Panc1 (cell line): ENCODE data around the gene TWF1. TPM values are rescaled to one million over a fixed set of nuclear protein-coding genes. Genes with fewer than 3 reads are reported as not detected.

ENCODE experiments used
- ATAC-seq: fragments of 200-7000 bp; cut with Tn5 transposase; 2 replicates; pipeline ENCODE4 v1.9.1; 2020; ENCODE audit warnings: mild to moderate bottlenecking, moderate library complexity
- Bru-seq: library from RNA; stranded (reverse); fragments of 400-500 nt; gene quantifications from one replicate; lab custom pipeline; 2021; lab: Mats Ljungman, UMichigan
- BruChase-seq, 2 experiments: library from RNA; stranded (reverse); fragments of 400-500 nt; gene quantifications; one replicate each; lab custom pipeline; 2021; lab: Mats Ljungman, UMichigan
- BruUV-seq: library from RNA; stranded (reverse); fragments of 400-500 nt; replicated peaks from 2 replicates; lab custom pipeline; 2021; lab: Mats Ljungman, UMichigan
- CTCF ChIA-PET: fragments of 300-600 bp; sonication (Branson Sonifier 250); formaldehyde crosslinking; loops from one replicate; lab custom pipeline; 2022; ENCODE audit warnings: antibody characterized with exemption; lab: Charles Lee
- POLR2A ChIA-PET: fragments of 300-600 bp; sonication (Branson Sonifier 250); formaldehyde crosslinking; loops from one replicate; lab custom pipeline; 2022; ENCODE audit warnings: antibody characterized with exemption; lab: Charles Lee
- DNase-seq: peaks from one replicate; pipeline ENCODE4 v3.0.0-alpha.2; 2010; ENCODE audit warnings: low read depth, low spot score
- H3K27ac ChIP-seq: 2 replicates; pipeline ENCODE4 v1.5.1; 2011; ENCODE audit warnings: mild to moderate bottlenecking, low read length, inconsistent platforms
- H3K27me3 ChIP-seq: fragments of 200-500 bp; sonication (Bioruptor generic); 2 replicates; pipeline ENCODE4 v1.6.0; 2014; ENCODE audit warnings: low read length, inconsistent platforms; ENCODE audit not compliant: control insufficient read depth, insufficient read depth
- H3K36me3 ChIP-seq: fragments of 200-500 bp; sonication (Bioruptor generic); 2 replicates; pipeline ENCODE4 v1.5.1; 2014; ENCODE audit warnings: inconsistent platforms, mild to moderate bottlenecking, low read length, moderate library complexity; ENCODE audit not compliant: control insufficient read depth, insufficient read depth
- H3K4me1 ChIP-seq: 2 replicates; pipeline ENCODE4 v1.5.1; 2011; ENCODE audit warnings: inconsistent platforms, mild to moderate bottlenecking, low read length, moderate library complexity; ENCODE audit not compliant: control insufficient read depth, insufficient read depth
- H3K4me3 ChIP-seq, 2 experiments: 2 replicates each; pipeline ENCODE4 v1.5.1; 2011 to 2012; ENCODE audit warnings: low read depth in 2 of 2, low read length in 2 of 2, mild to moderate bottlenecking in 2 of 2, inconsistent platforms in 1 of 2, moderate library complexity in 1 of 2
- H3K9me3 ChIP-seq: fragments of 200-500 bp; sonication (Bioruptor generic); 2 replicates; pipeline ENCODE4 v1.5.1; 2014; ENCODE audit warnings: low read depth, mild to moderate bottlenecking, inconsistent platforms, low read length, moderate library complexity; ENCODE audit not compliant: control insufficient read depth, insufficient read depth
- POLR2AphosphoS5 ChIP-seq: IDR thresholded peaks from 2 replicates; pipeline ENCODE4 v1.6.1; 2012; ENCODE audit warnings: mild to moderate bottlenecking, low read depth, low read length, moderate library complexity
- SIN3A ChIP-seq: IDR thresholded peaks from 2 replicates; pipeline ENCODE4 v1.6.1; 2012; ENCODE audit warnings: low read depth, mild to moderate bottlenecking, low read length, moderate library complexity, borderline replicate concordance; ENCODE audit not compliant: insufficient read depth
- TCF7L2 ChIP-seq: IDR thresholded peaks from 2 replicates; pipeline ENCODE4 v1.6.1; 2011; ENCODE audit warnings: mild to moderate bottlenecking, low read depth, low read length, inconsistent platforms
- in situ Hi-C: cut with HindIII; loops from 2 replicates; pipeline ENCODE4 v1.10.0; 2016; ENCODE audit warnings: low sequenced_read_pairs, low pct_unique_long_range_greater_than_20kb
- intact Hi-C: fragments of 100-400 bp; cut with micrococcal nuclease; formaldehyde crosslinking; loops from one replicate; pipeline ENCODE4 v1.10.0; 2022; ENCODE audit not compliant: unreplicated experiment
- long read RNA-seq: library from polyadenylated mRNA; unstranded; transcript quantifications from one replicate; pipeline ENCODE4 v2.0.0, GENCODE V29; 2021; ENCODE audit not compliant: unreplicated experiment
- polyA plus RNA-seq: library from polyadenylated mRNA; unstranded; fragments of >200 nt; gene quantifications from one replicate; pipeline ENCODE4 v1.2.1, GENCODE V29; 2012; ENCODE audit warnings: missing spikeins; ENCODE audit not compliant: insufficient read length
- total RNA-seq: library from RNA; stranded (reverse); gene quantifications from one replicate; pipeline ENCODE4 v1.2.1, GENCODE V29; 2021; ENCODE audit not compliant: unreplicated experiment
- TF ChIP-seq, protein P1 (sequence below): fragments of 450-650 bp; IDR thresholded peaks from 2 replicates; pipeline ENCODE4 v1.5.1; 2017; ENCODE audit warnings: mild to moderate bottlenecking
- TF ChIP-seq, protein P2 (sequence below), 2 experiments: IDR thresholded peaks; 2 replicates each; pipeline ENCODE4 v1.6.1; 2011 to 2012; ENCODE audit warnings: low read depth in 2 of 2, control low read depth in 1 of 2, low read length in 1 of 2, mild to moderate bottlenecking in 1 of 2, moderate library complexity in 1 of 2; ENCODE audit not compliant: insufficient read depth in 1 of 2

Gene TWF1
- 103 TPM for total RNA-seq
- polyA plus RNA-seq: 47.6 TPM
- Bru-seq, nascent RNA: percentile 91 among the genes with signal in this experiment
- percentile 96 among the genes with signal in this experiment for BruChase-seq, experiment 1, labeled RNA remaining after a 2-hour chase
- percentile 99 among the genes with signal in this experiment for BruChase-seq, experiment 2, labeled RNA remaining after a 6-hour chase
- long read RNA-seq, transcript TWF1-201 (9 exons, 3,045 nt): major isoform, 311 of 350 reads
- long read RNA-seq, partial matches to known transcripts: 22 of 350 reads
- long read RNA-seq, other reads (novel, unspliced or antisense): 14 of 350 reads

DNA sequence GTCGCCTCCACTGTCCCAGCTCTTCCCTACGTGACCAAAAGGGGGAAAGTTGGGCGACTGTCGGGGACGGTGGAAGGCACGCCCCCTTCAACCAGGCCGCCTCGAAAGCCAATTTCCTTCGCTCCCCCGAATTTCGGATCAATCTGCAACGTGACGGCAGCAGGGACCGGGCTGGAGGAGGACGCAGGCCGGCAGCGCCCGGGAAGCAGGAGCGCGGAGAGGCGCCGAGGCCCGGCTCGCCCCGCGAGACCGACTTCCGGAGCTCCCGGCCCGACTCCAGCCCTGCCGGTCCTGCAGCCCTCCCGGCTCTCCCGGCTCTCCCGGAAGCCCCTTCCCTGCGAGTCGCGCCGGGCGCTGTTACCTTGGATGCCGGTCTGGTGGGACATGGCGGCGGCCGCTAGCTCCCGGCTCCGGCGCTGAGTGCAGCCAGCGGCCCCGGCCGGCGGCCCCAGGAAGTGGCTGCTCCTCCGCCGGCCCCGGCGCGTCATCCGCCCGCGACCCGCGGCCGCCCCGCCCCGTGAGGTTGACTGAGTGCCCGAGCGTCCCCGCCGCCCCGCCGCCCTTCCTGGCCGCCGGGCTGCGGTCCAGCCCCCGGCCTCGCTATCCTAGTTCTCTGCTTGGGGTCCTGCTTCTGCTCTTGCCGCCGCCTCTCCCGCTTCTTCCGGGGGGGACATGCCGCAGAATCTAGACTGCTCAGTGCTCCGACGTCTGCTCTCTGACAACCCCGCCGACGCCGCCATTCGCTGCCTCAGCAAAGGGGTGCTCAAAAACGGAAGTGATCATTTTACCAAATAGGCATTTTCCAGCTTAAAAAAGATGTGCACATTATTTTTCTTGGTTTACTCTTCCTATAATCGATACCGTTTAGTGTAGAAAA, at the start of gene TWF1:
Gene TWF1, minus strand, starts transcription at position 458 of the 877 bp plus-strand sequence. Its CDS starts 72 bp downstream, at position 386.
- in situ Hi-C loops (no loop called here), intact Hi-C loops (no loop called here)
- peak within 1 kb of the TSS; percentile 95 to 98 for H3K4me3 ChIP-seq
- TF ChIP-seq SIN3A (peak; percentile 81; the same call in 1 of the 2 replicates), TCF7L2 (no peak), POLR2AphosphoS5 (peak; percentile 73)
- TF ChIP-seq, protein P1, sequence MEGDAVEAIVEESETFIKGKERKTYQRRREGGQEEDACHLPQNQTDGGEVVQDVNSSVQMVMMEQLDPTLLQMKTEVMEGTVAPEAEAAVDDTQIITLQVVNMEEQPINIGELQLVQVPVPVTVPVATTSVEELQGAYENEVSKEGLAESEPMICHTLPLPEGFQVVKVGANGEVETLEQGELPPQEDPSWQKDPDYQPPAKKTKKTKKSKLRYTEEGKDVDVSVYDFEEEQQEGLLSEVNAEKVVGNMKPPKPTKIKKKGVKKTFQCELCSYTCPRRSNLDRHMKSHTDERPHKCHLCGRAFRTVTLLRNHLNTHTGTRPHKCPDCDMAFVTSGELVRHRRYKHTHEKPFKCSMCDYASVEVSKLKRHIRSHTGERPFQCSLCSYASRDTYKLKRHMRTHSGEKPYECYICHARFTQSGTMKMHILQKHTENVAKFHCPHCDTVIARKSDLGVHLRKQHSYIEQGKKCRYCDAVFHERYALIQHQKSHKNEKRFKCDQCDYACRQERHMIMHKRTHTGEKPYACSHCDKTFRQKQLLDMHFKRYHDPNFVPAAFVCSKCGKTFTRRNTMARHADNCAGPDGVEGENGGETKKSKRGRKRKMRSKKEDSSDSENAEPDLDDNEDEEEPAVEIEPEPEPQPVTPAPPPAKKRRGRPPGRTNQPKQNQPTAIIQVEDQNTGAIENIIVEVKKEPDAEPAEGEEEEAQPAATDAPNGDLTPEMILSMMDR: peak; percentile 30; the same call in 1 of the 2 replicates
- TF ChIP-seq, protein P2, sequence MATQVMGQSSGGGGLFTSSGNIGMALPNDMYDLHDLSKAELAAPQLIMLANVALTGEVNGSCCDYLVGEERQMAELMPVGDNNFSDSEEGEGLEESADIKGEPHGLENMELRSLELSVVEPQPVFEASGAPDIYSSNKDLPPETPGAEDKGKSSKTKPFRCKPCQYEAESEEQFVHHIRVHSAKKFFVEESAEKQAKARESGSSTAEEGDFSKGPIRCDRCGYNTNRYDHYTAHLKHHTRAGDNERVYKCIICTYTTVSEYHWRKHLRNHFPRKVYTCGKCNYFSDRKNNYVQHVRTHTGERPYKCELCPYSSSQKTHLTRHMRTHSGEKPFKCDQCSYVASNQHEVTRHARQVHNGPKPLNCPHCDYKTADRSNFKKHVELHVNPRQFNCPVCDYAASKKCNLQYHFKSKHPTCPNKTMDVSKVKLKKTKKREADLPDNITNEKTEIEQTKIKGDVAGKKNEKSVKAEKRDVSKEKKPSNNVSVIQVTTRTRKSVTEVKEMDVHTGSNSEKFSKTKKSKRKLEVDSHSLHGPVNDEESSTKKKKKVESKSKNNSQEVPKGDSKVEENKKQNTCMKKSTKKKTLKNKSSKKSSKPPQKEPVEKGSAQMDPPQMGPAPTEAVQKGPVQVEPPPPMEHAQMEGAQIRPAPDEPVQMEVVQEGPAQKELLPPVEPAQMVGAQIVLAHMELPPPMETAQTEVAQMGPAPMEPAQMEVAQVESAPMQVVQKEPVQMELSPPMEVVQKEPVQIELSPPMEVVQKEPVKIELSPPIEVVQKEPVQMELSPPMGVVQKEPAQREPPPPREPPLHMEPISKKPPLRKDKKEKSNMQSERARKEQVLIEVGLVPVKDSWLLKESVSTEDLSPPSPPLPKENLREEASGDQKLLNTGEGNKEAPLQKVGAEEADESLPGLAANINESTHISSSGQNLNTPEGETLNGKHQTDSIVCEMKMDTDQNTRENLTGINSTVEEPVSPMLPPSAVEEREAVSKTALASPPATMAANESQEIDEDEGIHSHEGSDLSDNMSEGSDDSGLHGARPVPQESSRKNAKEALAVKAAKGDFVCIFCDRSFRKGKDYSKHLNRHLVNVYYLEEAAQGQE (IDR thresholded peaks at IDR 0.05; ENCODE audit: insufficient read depth in 1 of 2, low read depth in 2 of 2, low read length in 1 of 2): no peak
- no peaks in the 10 kb centered on the region for H3K27me3 ChIP-seq
- H3K27ac ChIP-seq: peak within 1 kb of the TSS; percentile 98
- no TSS peak for BruUV-seq
- peak; percentile 99 for ATAC-seq
- peaks cover 29% of the 10 kb centered on the region for H3K36me3 ChIP-seq
- ChIA-PET POLR2A (interaction anchor here (0.6 to 1.0 kb wide), 3 partner anchors 10 to 23 kb away, joined by 3 read pairs; no protein-coding TSS in a partner anchor), CTCF (interaction anchor here (0.6 to 1.0 kb wide), 4 partner anchors 76 to 358 kb away, joined by 3 to 10 read pairs (median 3); no protein-coding TSS in a partner anchor)
- H3K9me3 ChIP-seq: no peaks in the 10 kb centered on the region
- DNase-seq: no peak
- H3K4me1 ChIP-seq: peaks cover 18% of the 10 kb centered on the region

DNA sequence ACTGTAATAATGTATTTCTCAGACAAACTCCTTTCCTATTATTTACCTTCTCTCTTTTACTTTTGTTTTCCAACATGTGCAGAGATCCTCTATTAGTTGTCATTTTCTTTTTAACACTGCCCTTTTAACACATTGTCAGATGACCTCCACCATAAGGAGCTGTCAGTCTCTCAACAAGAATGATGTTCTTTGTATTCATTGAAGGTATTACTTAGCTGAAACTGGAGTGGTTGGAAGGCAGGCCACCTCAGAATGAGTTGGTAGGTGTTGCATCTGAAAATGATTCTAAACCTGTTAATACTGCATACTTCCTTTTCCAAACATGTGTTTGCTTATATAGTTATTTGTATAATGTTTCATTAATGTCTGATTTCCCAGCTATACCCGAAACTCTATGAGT, 46.6 kb upstream of the TWF1 start:
- ChIA-PET POLR2A (no interaction called here), CTCF (no interaction called here)
- Histone ChIP-seq H3K4me1 (no peaks in the 10 kb centered on the region), H3K27me3 (no peaks in the 10 kb centered on the region), H3K9me3 (no peaks in the 10 kb centered on the region), H3K36me3 (no peaks in the 10 kb centered on the region), H3K4me3 (no peak overlapping the region), H3K27ac (no peak overlapping the region)
- in situ Hi-C loops: no loop called here
- intact Hi-C loops: no loop called here
- BruUV-seq: no TSS peak
- TF ChIP-seq, protein P1: no peak
- TF ChIP-seq TCF7L2: no peak
- TF ChIP-seq, protein P2 (IDR thresholded peaks at IDR 0.05; ENCODE audit: insufficient read depth in 1 of 2, low read depth in 2 of 2, low read length in 1 of 2): no peak
- DNase-seq: no peak
- no peak for ATAC-seq
